Measurements from ENCODE around the gene CFAP46. TPM values are rescaled to one million over a fixed set of nuclear protein-coding genes. Genes with fewer than 3 reads are reported as not detected.
A peak's percentile ranks its signal among the peaks of the same experiment; 100 is the strongest.

CFAP46 gene
- total RNA-seq, 1 donor: under 0.01 TPM

GRCh38 chr10:132790934-132791829 lies 151.2 kb downstream of the CFAP46 start:
- no peak for TF ChIP-seq CTCF (IDR thresholded peaks at IDR 0.05; ENCODE audit: extremely low read depth, low read depth, low read length)
- H3K9me3 ChIP-seq (ENCODE audit: low read depth, low read length): no peaks in the 10 kb centered on the region
- no peaks in the 10 kb centered on the region for H4K20me1 ChIP-seq (ENCODE audit: insufficient read depth, low read length)
- no peak for DNase-seq (ENCODE audit: insufficient read length, low spot score, missing footprints)
- H3K27me3 ChIP-seq (ENCODE audit: insufficient read depth, low read length): peaks cover 42% of the 10 kb centered on the region
- H3K4me2 ChIP-seq (ENCODE audit: insufficient read depth, low read length): no peak overlapping the region
- H3K4me3 ChIP-seq (ENCODE audit: insufficient read depth, low read length): no peak overlapping the region
- no peaks in the 10 kb centered on the region for H3K4me1 ChIP-seq (ENCODE audit: insufficient read depth, low read length)
- no peaks in the 10 kb centered on the region for H3K36me3 ChIP-seq (ENCODE audit: insufficient read depth, low read length)
- H3K79me2 ChIP-seq (ENCODE audit: insufficient read depth, low read length): no peaks in the 10 kb centered on the region
- H3K27ac ChIP-seq (ENCODE audit: low read depth, low read length): no peak overlapping the region
- no peak overlapping the region for H2AFZ ChIP-seq (ENCODE audit: low read length)

GRCh38 chr10:132790470-132790869 lies 151.9 kb downstream of the CFAP46 start:
- H3K4me3 ChIP-seq (ENCODE audit: insufficient read depth, low read length): no peak overlapping the region
- no peak overlapping the region for H3K4me2 ChIP-seq (ENCODE audit: insufficient read depth, low read length)
- H3K27ac ChIP-seq (ENCODE audit: low read depth, low read length): no peak overlapping the region
- peaks cover 41% of the 10 kb centered on the region for H3K27me3 ChIP-seq (ENCODE audit: insufficient read depth, low read length)
- H2AFZ ChIP-seq (ENCODE audit: low read length): no peak overlapping the region
- peak; percentile 93 for DNase-seq (ENCODE audit: insufficient read length, low spot score, missing footprints)
- H3K4me1 ChIP-seq (ENCODE audit: insufficient read depth, low read length): no peaks in the 10 kb centered on the region
- no peaks in the 10 kb centered on the region for H4K20me1 ChIP-seq (ENCODE audit: insufficient read depth, low read length)
- H3K36me3 ChIP-seq (ENCODE audit: insufficient read depth, low read length): no peaks in the 10 kb centered on the region
- TF ChIP-seq CTCF (IDR thresholded peaks at IDR 0.05; ENCODE audit: extremely low read depth, low read depth, low read length): no peak
- no peaks in the 10 kb centered on the region for H3K79me2 ChIP-seq (ENCODE audit: insufficient read depth, low read length)
- H3K9me3 ChIP-seq (ENCODE audit: low read depth, low read length): no peaks in the 10 kb centered on the region

GRCh38 chr10:132789659-132790148 lies 152.7 kb downstream of the CFAP46 start:
- TF ChIP-seq CTCF (IDR thresholded peaks at IDR 0.05; ENCODE audit: extremely low read depth, low read depth, low read length): no peak
- Histone ChIP-seq H2AFZ (ENCODE audit: low read length) (no peak overlapping the region), H3K4me3 (ENCODE audit: insufficient read depth, low read length) (no peak overlapping the region), H3K4me1 (ENCODE audit: insufficient read depth, low read length) (no peaks in the 10 kb centered on the region), H3K9me3 (ENCODE audit: low read depth, low read length) (no peaks in the 10 kb centered on the region), H4K20me1 (ENCODE audit: insufficient read depth, low read length) (no peaks in the 10 kb centered on the region), H3K79me2 (ENCODE audit: insufficient read depth, low read length) (no peaks in the 10 kb centered on the region), H3K27me3 (ENCODE audit: insufficient read depth, low read length) (peaks cover 47% of the 10 kb centered on the region), H3K4me2 (ENCODE audit: insufficient read depth, low read length) (no peak overlapping the region), H3K36me3 (ENCODE audit: insufficient read depth, low read length) (no peaks in the 10 kb centered on the region), H3K27ac (ENCODE audit: low read depth, low read length) (no peak overlapping the region)
- no peak for DNase-seq (ENCODE audit: insufficient read length, low spot score, missing footprints)

- Histone ChIP-seq H3K4me1 (ENCODE audit: insufficient read depth, low read length) (no peaks in the 10 kb centered on the region), H3K79me2 (ENCODE audit: insufficient read depth, low read length) (no peaks in the 10 kb centered on the region), H3K36me3 (ENCODE audit: insufficient read depth, low read length) (no peaks in the 10 kb centered on the region), H2AFZ (ENCODE audit: low read length) (no peak overlapping the region), H3K27ac (ENCODE audit: low read depth, low read length) (no peak overlapping the region), H3K27me3 (ENCODE audit: insufficient read depth, low read length) (peaks cover 55% of the 10 kb centered on the region), H3K4me3 (ENCODE audit: insufficient read depth, low read length) (no peak overlapping the region), H3K9me3 (ENCODE audit: low read depth, low read length) (no peaks in the 10 kb centered on the region), H4K20me1 (ENCODE audit: insufficient read depth, low read length) (no peaks in the 10 kb centered on the region), H3K4me2 (ENCODE audit: insufficient read depth, low read length) (no peak overlapping the region)
- TF ChIP-seq CTCF (IDR thresholded peaks at IDR 0.05; ENCODE audit: extremely low read depth, low read depth, low read length): no peak
- peak; percentile 92 for DNase-seq (ENCODE audit: insufficient read length, low spot score, missing footprints)
These were observed 153.5 kb downstream of the CFAP46 start for GRCh38 chr10:132788831-132789219.
